Esophagus muscularis mucosa (tissue), 4 donors: Measurements from ENCODE around the gene ADK. TPM values are rescaled to one million over a fixed set of nuclear protein-coding genes. Genes with fewer than 3 reads are reported as not detected.

Experiments
- DNase-seq: peaks from one replicate; pipeline ENCODE4 v3.0.0-alpha.2; 2017; ENCODE audit errors: extremely low spot score
- H3K27ac ChIP-seq, 4 donors: fragments of 200-600 bp; sonication (generic); replicated peaks in 1 of 4; 1 replicate in 3 of 4; 2 replicates in 1 of 4; pipeline ENCODE4 v1.5.1; 2016 to 2019; ENCODE audit warnings: mild to moderate bottlenecking in 1 of 4
- H3K27me3 ChIP-seq, 4 donors: fragments of 200-600 bp; sonication (generic); one replicate each; pipeline versions ENCODE4 v1.5.1 to v1.6.0; 2016 to 2019
- H3K36me3 ChIP-seq, 4 donors: fragments of 200-600 bp; sonication (generic); one replicate each; pipeline ENCODE4 v1.5.1; 2016 to 2019
- H3K4me1 ChIP-seq, 4 donors: fragments of 200-600 bp; sonication (generic); one replicate each; pipeline ENCODE4 v1.5.1; 2016 to 2019
- H3K4me3 ChIP-seq, 4 donors: fragments of 200-600 bp; sonication (generic); 1 replicate in 2 of 4; 2 replicates in 2 of 4; pipeline ENCODE4 v1.5.1; 2016 to 2019; ENCODE audit warnings: mild to moderate bottlenecking in 4 of 4, moderate library complexity in 1 of 4
- H3K9me3 ChIP-seq, 4 donors: fragments of 200-600 bp; sonication (generic); 1 replicate in 3 of 4; 2 replicates in 1 of 4; pipeline ENCODE4 v1.5.1; 2016 to 2019
- CTCF ChIP-seq, 3 experiments: fragments of 200-600 bp in 2 of 3; fragments of 450-650 bp in 1 of 3; sonication (generic) in 2 of 3; IDR thresholded peaks; one replicate each; pipeline ENCODE4 v1.5.1; 2017 to 2019; ENCODE audit warnings: antibody characterized with exemption in 3 of 3, mild to moderate bottlenecking in 2 of 3, moderate library complexity in 1 of 3
- EP300 ChIP-seq: sonication (generic); formaldehyde crosslinking; IDR thresholded peaks from one replicate; pipeline ENCODE4 v1.6.1; 2017; ENCODE audit warnings: antibody characterized with exemption
- POLR2A ChIP-seq: fragments of 450-650 bp; IDR thresholded peaks from one replicate; pipeline ENCODE4 v1.6.1; 2017; ENCODE audit warnings: antibody characterized with exemption, moderate library complexity, mild to moderate bottlenecking, low read depth
- POLR2AphosphoS5 ChIP-seq, 2 donors: sonication (generic); formaldehyde crosslinking; IDR thresholded peaks; one replicate each; pipeline ENCODE4 v1.6.1; 2017; ENCODE audit warnings: antibody characterized with exemption in 2 of 2
- WGBS: methylation state at CpG from one replicate; pipeline ENCODE4 v1.1.5; 2018; 5-methylcytosine and 5-hydroxymethylcytosine counted together
- intact Hi-C: fragments of 100-400 bp; cut with DNase I; formaldehyde crosslinking; loops from one replicate; pipeline ENCODE4 v1.15.1; 2023
- total RNA-seq, 4 donors: library from RNA; depleted of rRNA; stranded (reverse); fragments of >200 nt; gene quantifications; one replicate each; pipeline versions ENCODE4 v1.1.0 to v1.2.1, GENCODE V29; 2016

ADK gene
- total RNA-seq, 4 donors from 2014 or later, result 20.2 to 23.3 (median 21.2) TPM

DNA sequence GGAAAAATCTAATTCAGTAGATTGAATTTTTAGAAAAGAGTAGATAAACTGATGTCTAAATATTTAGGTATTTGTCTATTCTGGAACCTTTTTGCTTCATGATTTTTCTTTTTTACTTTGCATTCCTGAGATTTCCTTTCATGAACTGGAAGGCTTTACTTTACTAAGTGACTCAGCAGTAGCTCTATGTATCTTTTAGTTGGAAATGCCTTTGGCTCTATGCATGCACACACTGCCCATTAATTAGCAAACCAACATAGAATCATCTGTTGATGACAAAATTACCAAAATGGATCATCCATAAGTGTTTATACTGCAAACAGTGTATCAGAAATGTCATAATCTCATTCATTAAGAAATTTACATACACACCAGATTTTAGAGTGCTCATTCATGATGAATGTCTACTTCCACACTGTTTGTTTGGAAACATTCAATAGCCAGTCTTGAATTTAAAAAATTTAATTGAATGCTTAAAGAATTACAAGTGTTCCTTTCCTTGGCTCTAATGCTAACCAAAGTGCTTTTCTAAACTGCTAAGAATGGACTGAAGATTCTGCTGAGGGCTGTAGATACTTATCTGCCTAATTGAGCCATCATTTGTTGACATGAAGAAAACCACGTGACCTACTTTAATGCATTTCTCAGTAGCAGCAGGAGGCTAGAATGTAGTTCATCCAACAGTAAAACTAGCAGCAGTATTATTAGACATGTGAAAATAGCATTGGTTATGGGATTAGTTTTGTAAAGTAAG, 282.0 kb downstream of the ADK start:
- H3K9me3 ChIP-seq, result no peaks in the 10 kb centered on the region
- 36% methylated on average over 1 of the region's 1 CpG for WGBS
- H3K4me3 ChIP-seq, result no peak overlapping the region
- no peak overlapping the region for H3K27ac ChIP-seq
- no peak for DNase-seq
- no peaks in the 10 kb centered on the region for H3K27me3 ChIP-seq
- H3K36me3 ChIP-seq, result no peaks in the 10 kb centered on the region
- peaks cover 0 to 10% (median 4%) of the 10 kb centered on the region in 4 donors for H3K4me1 ChIP-seq
- intact Hi-C loops, result no loop called here
- TF ChIP-seq POLR2AphosphoS5 (IDR thresholded peaks at IDR 0.05) (no peak), EP300 (no peak), POLR2A (no peak)

GRCh38 chr10:74433595-74433956, 282.6 kb downstream of the ADK start:
- 75% methylated on average over 1 of the region's 1 CpG for WGBS
- no peak overlapping the region for H3K4me3 ChIP-seq
- no peaks in the 10 kb centered on the region for H3K36me3 ChIP-seq
- H3K4me1 ChIP-seq, result peaks cover 0 to 10% (median 4%) of the 10 kb centered on the region in 4 donors
- TF ChIP-seq CTCF (IDR thresholded peaks at IDR 0.05) (no peak), POLR2AphosphoS5 (IDR thresholded peaks at IDR 0.05) (no peak), EP300 (no peak), POLR2A (no peak)
- intact Hi-C loops, result no loop called here
- H3K9me3 ChIP-seq, result no peaks in the 10 kb centered on the region
- no peak for DNase-seq
- H3K27me3 ChIP-seq, result no peaks in the 10 kb centered on the region
- H3K27ac ChIP-seq, result no peak overlapping the region

GRCh38 chr10:74433993-74434392, 283.0 kb downstream of the ADK start:
- Histone ChIP-seq H3K4me1 (peaks cover 0 to 10% (median 4%) of the 10 kb centered on the region in 4 donors), H3K4me3 (no peak overlapping the region), H3K27me3 (no peaks in the 10 kb centered on the region), H3K9me3 (no peaks in the 10 kb centered on the region), H3K36me3 (no peaks in the 10 kb centered on the region), H3K27ac (no peak overlapping the region)
- 84% methylated on average over 1 of the region's 1 CpG for WGBS
- no peak for DNase-seq
- intact Hi-C loops, result no loop called here
- no peak for TF ChIP-seq EP300
- TF ChIP-seq POLR2AphosphoS5 (IDR thresholded peaks at IDR 0.05), result no peak
- TF ChIP-seq CTCF (IDR thresholded peaks at IDR 0.05), result no peak
- no peak for TF ChIP-seq POLR2A

DNA sequence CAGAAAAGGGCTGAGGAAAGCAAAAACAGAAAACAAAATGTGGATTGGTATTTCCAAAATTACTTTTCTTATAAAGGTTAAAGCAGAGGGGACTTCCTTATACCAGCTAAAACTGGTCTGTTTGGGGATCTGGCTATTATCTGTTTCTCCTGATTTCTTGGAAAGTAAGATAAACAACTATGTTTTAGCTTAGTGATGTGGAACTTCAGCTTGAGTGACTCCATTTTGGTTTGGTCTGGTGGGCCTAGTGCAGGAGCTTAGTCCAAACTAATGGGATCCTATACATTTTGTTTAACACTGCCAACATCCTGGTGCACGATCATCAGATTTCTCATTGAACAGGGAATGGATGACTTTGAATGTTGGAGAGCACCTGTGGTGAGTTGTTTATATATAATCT, 283.5 kb downstream of the ADK start:
- no peak overlapping the region for H3K27ac ChIP-seq
- H3K9me3 ChIP-seq, result no peaks in the 10 kb centered on the region
- no peak for DNase-seq
- TF ChIP-seq POLR2AphosphoS5 (IDR thresholded peaks at IDR 0.05) (no peak), CTCF (IDR thresholded peaks at IDR 0.05) (no peak), EP300 (no peak), POLR2A (no peak)
- WGBS, result 100% methylated on average over 1 of the region's 1 CpG
- no peaks in the 10 kb centered on the region for H3K36me3 ChIP-seq
- H3K4me3 ChIP-seq, result no peak overlapping the region
- intact Hi-C loops, result no loop called here
- no peaks in the 10 kb centered on the region for H3K27me3 ChIP-seq
- H3K4me1 ChIP-seq, result peaks cover 0 to 10% (median 4%) of the 10 kb centered on the region in 4 donors

- intact Hi-C loops, result no loop called here
- 96% methylated on average over 3 of the region's 3 CpGs for WGBS
Observed at GRCh38 chr10:74436523-74437170, 285.6 kb downstream of the ADK start.

More at GRCh38 chr10:74436523-74437170, 285.6 kb downstream of the ADK start:
- H3K9me3 ChIP-seq, result no peaks in the 10 kb centered on the region
- no peak for TF ChIP-seq POLR2A
- no peak for TF ChIP-seq POLR2AphosphoS5 (IDR thresholded peaks at IDR 0.05)
- no peak for TF ChIP-seq CTCF (IDR thresholded peaks at IDR 0.05)
- no peak for TF ChIP-seq EP300
- DNase-seq, result no peak
- no peaks in the 10 kb centered on the region for H3K27me3 ChIP-seq
- no peak overlapping the region for H3K4me3 ChIP-seq
- H3K36me3 ChIP-seq, result no peaks in the 10 kb centered on the region
- peaks cover 0 to 10% (median 4%) of the 10 kb centered on the region in 4 donors for H3K4me1 ChIP-seq
- H3K27ac ChIP-seq, result no peak overlapping the region
